H9 (cell line): ENCODE results near the gene SPINT3. TPM values are rescaled to one million over a fixed set of nuclear protein-coding genes. Genes with fewer than 3 reads are reported as not detected.

Experiments
- DNase-seq: peaks from one replicate; pipeline ENCODE4 v3.0.0-alpha.2; 2017
- H2AFZ ChIP-seq: one replicate; pipeline ENCODE4 v1.6.1; 2013; ENCODE audit warnings: mild to moderate bottlenecking, low read length, control low read depth, moderate library complexity
- H2AK5ac ChIP-seq: 2 replicates; pipeline ENCODE4 v1.6.1; 2013; ENCODE audit warnings: low read length, control low read depth, mixed read lengths; ENCODE audit not compliant: insufficient read length
- H2BK120ac ChIP-seq: one replicate; pipeline ENCODE4 v1.6.1; 2013; ENCODE audit warnings: low read depth, mild to moderate bottlenecking, low read length, control low read depth, inconsistent platforms; ENCODE audit not compliant: poor library complexity, severe bottlenecking
- H2BK12ac ChIP-seq: 2 replicates; pipeline ENCODE4 v1.6.1; 2013; ENCODE audit warnings: low read length, control low read depth, mixed read lengths, low read depth; ENCODE audit not compliant: insufficient read length
- H2BK15ac ChIP-seq: 2 replicates; pipeline ENCODE4 v1.6.1; 2013; ENCODE audit warnings: low read depth, low read length, control low read depth
- H2BK20ac ChIP-seq: one replicate; pipeline ENCODE4 v1.6.1; 2013; ENCODE audit warnings: low read depth, mild to moderate bottlenecking, low read length, control low read depth, inconsistent platforms; ENCODE audit not compliant: poor library complexity, severe bottlenecking
- H2BK5ac ChIP-seq: 2 replicates; pipeline ENCODE4 v1.6.1; 2013; ENCODE audit warnings: low read length, control low read depth, mixed read lengths; ENCODE audit not compliant: insufficient read length
- H3K14ac ChIP-seq: 2 replicates; pipeline ENCODE4 v1.6.1; 2013; ENCODE audit warnings: low read length, control low read depth; ENCODE audit not compliant: insufficient read depth
- H3K18ac ChIP-seq: 2 replicates; pipeline ENCODE4 v1.6.1; 2013; ENCODE audit warnings: low read depth, mild to moderate bottlenecking, mixed read lengths, low read length, control low read depth; ENCODE audit not compliant: insufficient read length
- H3K23ac ChIP-seq: 2 replicates; pipeline ENCODE4 v1.6.1; 2013; ENCODE audit warnings: low read length, control low read depth, mixed read lengths, low read depth; ENCODE audit not compliant: insufficient read length
- H3K23me2 ChIP-seq: 2 replicates; pipeline ENCODE4 v1.6.1; 2013; ENCODE audit warnings: low read depth, mild to moderate bottlenecking, mixed read lengths, low read length, control low read depth; ENCODE audit not compliant: insufficient read length, poor library complexity, severe bottlenecking
- H3K27ac ChIP-seq: 2 replicates; pipeline ENCODE4 v1.5.1; 2013; ENCODE audit warnings: low read length, control low read depth, mixed read lengths, low read depth; ENCODE audit not compliant: insufficient read length
- H3K27me3 ChIP-seq: 2 replicates; pipeline ENCODE4 v1.6.1; 2013; ENCODE audit warnings: low read length, control low read depth, inconsistent platforms; ENCODE audit not compliant: insufficient read depth
- H3K4ac ChIP-seq: 2 replicates; pipeline ENCODE4 v1.6.1; 2013; ENCODE audit warnings: low read depth, mild to moderate bottlenecking, control low read depth, inconsistent platforms, low read length, moderate library complexity
- H3K4me1 ChIP-seq: 2 replicates; pipeline ENCODE4 v1.6.1; 2013; ENCODE audit warnings: low read length, control low read depth, inconsistent platforms; ENCODE audit not compliant: insufficient read depth
- H3K4me2 ChIP-seq: 2 replicates; pipeline ENCODE4 v1.6.1; 2013; ENCODE audit warnings: low read length, control low read depth, mixed read lengths; ENCODE audit not compliant: insufficient read length, insufficient read depth
- H3K56ac ChIP-seq: 2 replicates; pipeline ENCODE4 v1.6.1; 2013; ENCODE audit warnings: low read depth, mild to moderate bottlenecking, mixed read lengths, low read length, control low read depth; ENCODE audit not compliant: insufficient read length
- H3K79me1 ChIP-seq: 2 replicates; pipeline ENCODE4 v1.6.1; 2013; ENCODE audit warnings: low read depth, mild to moderate bottlenecking, moderate library complexity, low read length, control low read depth, inconsistent platforms; ENCODE audit not compliant: insufficient read depth, poor library complexity, severe bottlenecking
- H3K79me2 ChIP-seq: 2 replicates; pipeline ENCODE4 v1.6.1; 2013; ENCODE audit warnings: low read length, control low read depth, inconsistent platforms; ENCODE audit not compliant: insufficient read depth
- H3K9ac ChIP-seq: 2 replicates; pipeline ENCODE4 v1.6.1; 2013; ENCODE audit warnings: low read length, control low read depth, mixed read lengths; ENCODE audit not compliant: insufficient read length; ENCODE audit errors: extremely low read depth
- H3K9me3 ChIP-seq: one replicate; pipeline ENCODE4 v1.6.1; 2013; ENCODE audit warnings: low read depth, low read length, inconsistent platforms; ENCODE audit not compliant: control insufficient read depth
- H3T11ph ChIP-seq: one replicate; pipeline ENCODE4 v1.6.1; 2013; ENCODE audit warnings: mild to moderate bottlenecking, low read length, control low read depth, inconsistent platforms
- H4K20me1 ChIP-seq: one replicate; pipeline ENCODE4 v1.6.1; 2013; ENCODE audit not compliant: control insufficient read depth, insufficient read length, insufficient read depth
- H4K5ac ChIP-seq: 2 replicates; pipeline ENCODE4 v1.6.1; 2013; ENCODE audit warnings: low read depth, mild to moderate bottlenecking, mixed read lengths, low read length, control low read depth; ENCODE audit not compliant: insufficient read length
- H4K8ac ChIP-seq: replicated peaks from 2 replicates; pipeline ENCODE4 v1.6.1; 2013; ENCODE audit warnings: low read length, control low read depth, mixed read lengths, low read depth; ENCODE audit not compliant: insufficient read length
- H4K91ac ChIP-seq: 2 replicates; pipeline ENCODE4 v1.6.1; 2013; ENCODE audit warnings: low read depth, mild to moderate bottlenecking, moderate library complexity, mixed read lengths, low read length, control low read depth; ENCODE audit not compliant: insufficient read length
- H3K27ac Mint-ChIP-seq, 3 experiments: 2 replicates in 2 of 3; 3 replicates in 1 of 3; pipeline ENCODE4 v1.8.0; 2020 to 2021; ENCODE audit warnings: mixed read lengths in 3 of 3, mild to moderate bottlenecking in 1 of 3, moderate library complexity in 1 of 3
- H3K27me3 Mint-ChIP-seq: 2 replicates; pipeline ENCODE4 v1.8.0; 2021; ENCODE audit warnings: low read depth, mild to moderate bottlenecking, moderate library complexity, mixed read lengths
- H3K36me3 Mint-ChIP-seq, 3 experiments: 2 replicates in 2 of 3; 3 replicates in 1 of 3; pipeline ENCODE4 v1.8.0; 2020 to 2021; ENCODE audit warnings: low read depth in 3 of 3, mixed read lengths in 3 of 3; ENCODE audit not compliant: insufficient read depth in 1 of 3
- H3K4me1 Mint-ChIP-seq, 2 experiments: 2 replicates each; pipeline ENCODE4 v1.8.0; 2020; ENCODE audit warnings: mixed read lengths in 2 of 2
- H3K4me3 Mint-ChIP-seq, 2 experiments: 2 replicates in 1 of 2; 3 replicates in 1 of 2; pipeline ENCODE4 v1.8.0; 2020 to 2021; ENCODE audit warnings: mild to moderate bottlenecking in 2 of 2, mixed read lengths in 2 of 2, moderate library complexity in 1 of 2
- H3K9me3 Mint-ChIP-seq, 2 experiments: 2 replicates in 1 of 2; 3 replicates in 1 of 2; pipeline ENCODE4 v1.8.0; 2020; ENCODE audit warnings: mild to moderate bottlenecking in 2 of 2, mixed read lengths in 2 of 2, moderate library complexity in 1 of 2
- WGBS: extraction: QIAGEN DNeasy Blood & Tissue Kit; methylation state at CpG from one replicate; pipeline ENCODE4 v1.1.7; 2013; ENCODE audit warnings: missing lambda C conversion rate, low lambda C conversion rate, mixed read lengths; ENCODE audit not compliant: insufficient read length; ENCODE audit errors: extremely low coverage; 5-methylcytosine and 5-hydroxymethylcytosine counted together
- total RNA-seq: library from RNA; stranded (reverse); gene quantifications from 2 replicates; pipeline ENCODE4 v1.2.1, GENCODE V29; 2021
- TF ChIP-seq, protein P1 (sequence below): fragments of 200-600 bp; sonication (generic); conservative IDR thresholded peaks from 3 replicates; pipeline ENCODE4 v1.8.0; 2021; ENCODE audit warnings: antibody characterized with exemption, mild to moderate bottlenecking

The SPINT3 gene
- total RNA-seq, 1 experiment from 2014 or later = not detected

DNA sequence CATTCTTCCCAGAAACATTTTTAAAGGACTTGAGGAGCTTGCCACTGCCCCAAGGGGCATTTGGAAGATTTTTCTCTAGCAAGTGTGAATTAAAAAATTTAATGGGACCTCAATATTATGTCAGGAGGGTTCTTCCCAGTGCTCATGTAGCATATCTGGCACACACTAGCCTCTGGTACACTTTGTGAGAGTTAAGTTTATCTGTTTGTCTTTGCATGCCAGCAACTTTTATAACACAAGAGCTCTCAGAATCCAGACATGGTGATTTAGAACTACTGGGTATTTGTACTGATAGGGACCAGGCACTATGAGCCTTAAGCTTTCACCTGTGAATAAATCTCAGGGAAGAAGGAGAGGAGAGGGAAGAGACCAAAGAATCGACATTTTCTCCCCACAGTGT, 12.9 kb downstream of the SPINT3 start:
- Histone ChIP-seq H3K79me1 (no peaks in the 10 kb centered on the region), H3K14ac (no peak overlapping the region), H3K4me2 (no peak overlapping the region), H4K8ac (no peak overlapping the region), H3K18ac (no peak overlapping the region), H2BK15ac (no peak overlapping the region), H3K4ac (no peak overlapping the region), H2BK20ac (no peak overlapping the region), H3K23ac (no peak overlapping the region), H4K91ac (no peak overlapping the region), H3K27me3 (no peaks in the 10 kb centered on the region), H3K56ac (no peak overlapping the region), H2AK5ac (no peak overlapping the region), H2AFZ (no peak overlapping the region), H3K9ac (no peak overlapping the region), H2BK120ac (no peak overlapping the region), H4K20me1 (no peaks in the 10 kb centered on the region), H3K79me2 (no peaks in the 10 kb centered on the region), H3K4me1 (no peaks in the 10 kb centered on the region), H2BK5ac (no peak overlapping the region), H3K9me3 (no peaks in the 10 kb centered on the region), H4K5ac (no peak overlapping the region), H3K27ac (no peak overlapping the region), H3T11ph (no peak overlapping the region), H2BK12ac (no peak overlapping the region), H3K23me2 (no peaks in the 10 kb centered on the region)
- no CpG with 5 or more reads among the region's 1 CpG for WGBS
- Mint-ChIP-seq H3K9me3 (no peaks in the 10 kb centered on the region), H3K27ac (no peak overlapping the region), H3K4me3 (no peak overlapping the region), H3K4me1 (peaks cover 6 to 7% of the 10 kb centered on the region in 2 experiments), H3K36me3 (no peaks in the 10 kb centered on the region), H3K27me3 (no peaks in the 10 kb centered on the region; the same call in none of the 2 replicates)
- DNase-seq = no peak
- TF ChIP-seq, protein P1, sequence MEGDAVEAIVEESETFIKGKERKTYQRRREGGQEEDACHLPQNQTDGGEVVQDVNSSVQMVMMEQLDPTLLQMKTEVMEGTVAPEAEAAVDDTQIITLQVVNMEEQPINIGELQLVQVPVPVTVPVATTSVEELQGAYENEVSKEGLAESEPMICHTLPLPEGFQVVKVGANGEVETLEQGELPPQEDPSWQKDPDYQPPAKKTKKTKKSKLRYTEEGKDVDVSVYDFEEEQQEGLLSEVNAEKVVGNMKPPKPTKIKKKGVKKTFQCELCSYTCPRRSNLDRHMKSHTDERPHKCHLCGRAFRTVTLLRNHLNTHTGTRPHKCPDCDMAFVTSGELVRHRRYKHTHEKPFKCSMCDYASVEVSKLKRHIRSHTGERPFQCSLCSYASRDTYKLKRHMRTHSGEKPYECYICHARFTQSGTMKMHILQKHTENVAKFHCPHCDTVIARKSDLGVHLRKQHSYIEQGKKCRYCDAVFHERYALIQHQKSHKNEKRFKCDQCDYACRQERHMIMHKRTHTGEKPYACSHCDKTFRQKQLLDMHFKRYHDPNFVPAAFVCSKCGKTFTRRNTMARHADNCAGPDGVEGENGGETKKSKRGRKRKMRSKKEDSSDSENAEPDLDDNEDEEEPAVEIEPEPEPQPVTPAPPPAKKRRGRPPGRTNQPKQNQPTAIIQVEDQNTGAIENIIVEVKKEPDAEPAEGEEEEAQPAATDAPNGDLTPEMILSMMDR = no peak
